GM18498 (cell line): ENCODE data around the gene GOPC.
"Not testable (repeated sequence)": the region's sequence is repeated elsewhere in the genome, so short reads cannot be mapped to it uniquely, and the experiment has no call there.

Experiments
- ATAC-seq: cut with Tn5 transposase; IDR thresholded peaks from one replicate; pipeline ENCODE4 v1.9.1; 2021; ENCODE audit warnings: mild to moderate bottlenecking, moderate library complexity; ENCODE audit not compliant: unreplicated experiment

Gene GOPC

DNA sequence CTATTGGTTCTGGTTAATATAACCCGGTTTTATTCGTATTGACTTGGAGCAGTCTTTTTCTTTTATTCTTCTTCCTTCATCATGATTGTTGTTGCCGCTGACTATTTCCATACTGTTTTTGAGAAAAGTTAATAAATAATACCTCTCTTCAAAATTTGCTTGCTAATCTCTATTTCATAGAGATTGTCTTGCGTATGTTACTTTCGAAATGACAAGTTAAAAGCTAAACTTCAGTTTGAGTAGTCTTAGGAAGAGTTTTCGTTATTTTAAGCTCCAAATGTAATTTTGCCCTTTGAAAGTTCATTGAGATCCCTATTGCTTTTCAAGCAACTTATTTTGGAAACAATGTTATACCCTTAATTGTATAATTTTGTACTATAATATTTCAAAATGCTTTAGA is 83.4 kb downstream of the GOPC start:
- no peak for ATAC-seq

DNA sequence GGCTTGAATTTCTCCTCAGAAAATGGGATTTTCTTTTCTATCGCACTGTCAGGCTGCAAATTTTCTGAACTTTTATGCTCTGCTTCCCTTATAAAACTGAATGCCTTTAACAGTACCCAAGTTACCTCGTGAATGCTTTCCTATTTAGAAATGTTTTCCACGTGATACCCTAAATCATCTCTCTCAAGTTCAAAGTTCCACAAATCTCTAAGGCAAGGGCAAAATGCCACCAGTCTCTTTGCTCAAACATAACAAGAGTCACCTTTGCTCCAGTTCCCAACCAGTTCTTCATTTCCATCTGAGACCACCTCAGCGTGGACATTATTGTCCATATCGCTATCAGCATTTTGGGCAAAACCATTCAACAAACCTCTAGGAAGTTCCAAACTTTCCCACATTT is 84.3 kb downstream of the GOPC start:
- not testable (repeated sequence) for ATAC-seq

DNA sequence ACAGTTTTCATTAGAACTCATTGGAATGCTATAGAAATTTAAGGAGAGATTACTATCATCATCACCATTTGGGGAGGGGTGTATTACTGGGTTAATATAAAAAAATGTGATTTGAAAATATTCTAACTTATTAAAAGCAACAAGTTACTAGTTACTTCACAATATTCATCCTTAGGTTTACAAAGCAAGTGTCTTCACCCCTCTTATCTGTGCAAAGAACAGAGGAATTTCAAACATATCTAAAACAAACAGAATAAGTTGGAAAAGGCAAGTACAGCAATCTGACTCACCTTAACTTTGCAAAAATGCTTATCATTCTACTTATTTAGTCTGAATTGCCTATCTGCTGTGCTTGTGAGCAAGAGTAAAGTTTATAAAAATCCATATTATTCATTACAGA is 87.0 kb downstream of the GOPC start:
- no peak for ATAC-seq

DNA sequence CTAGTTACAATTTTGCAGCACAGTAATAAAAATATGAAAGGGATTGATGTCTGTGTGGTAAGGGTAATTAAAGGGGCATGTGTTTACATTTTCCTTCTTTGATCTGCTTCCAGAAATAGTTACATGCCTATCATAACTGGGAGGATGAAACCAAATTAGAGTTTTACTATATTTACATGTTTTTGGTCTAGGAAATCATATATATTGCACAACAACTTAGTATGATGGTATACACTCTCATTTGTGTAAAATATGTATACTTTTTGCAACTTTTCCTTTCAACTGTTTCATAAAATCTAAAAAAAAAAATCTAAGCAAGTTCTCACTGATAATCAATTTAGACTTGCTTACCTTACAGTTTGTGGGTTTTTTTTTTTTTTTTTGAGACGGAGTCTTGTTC is 87.7 kb downstream of the GOPC start:
- no peak for ATAC-seq

DNA sequence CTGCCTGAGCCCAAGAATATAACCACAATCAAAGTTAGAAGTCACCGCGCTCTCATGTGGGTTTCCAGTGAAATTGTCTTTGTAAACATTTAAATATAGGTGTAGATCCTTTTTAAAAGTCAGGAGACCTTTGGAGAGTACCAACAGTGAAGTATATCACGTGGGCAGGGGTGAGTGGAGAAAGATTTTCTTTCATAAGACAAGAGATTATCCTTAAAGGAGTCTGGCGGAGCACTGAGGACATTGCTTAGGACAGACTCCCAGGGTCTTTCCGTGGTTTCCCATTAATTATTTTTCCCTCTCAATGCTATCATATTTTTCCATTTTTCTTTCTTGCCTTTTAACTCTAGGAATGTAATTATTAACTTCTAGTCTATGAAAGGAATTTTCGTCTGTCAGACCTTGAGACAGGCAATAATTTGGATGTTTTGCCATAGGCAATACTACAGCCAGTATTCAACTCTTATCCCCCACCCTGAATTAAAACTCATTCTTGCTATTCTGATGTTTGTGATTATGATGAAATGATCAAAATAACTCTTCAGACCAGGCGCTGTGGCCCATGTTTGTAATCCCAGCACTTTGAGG is 88.4 kb downstream of the GOPC start:
- no peak for ATAC-seq

DNA sequence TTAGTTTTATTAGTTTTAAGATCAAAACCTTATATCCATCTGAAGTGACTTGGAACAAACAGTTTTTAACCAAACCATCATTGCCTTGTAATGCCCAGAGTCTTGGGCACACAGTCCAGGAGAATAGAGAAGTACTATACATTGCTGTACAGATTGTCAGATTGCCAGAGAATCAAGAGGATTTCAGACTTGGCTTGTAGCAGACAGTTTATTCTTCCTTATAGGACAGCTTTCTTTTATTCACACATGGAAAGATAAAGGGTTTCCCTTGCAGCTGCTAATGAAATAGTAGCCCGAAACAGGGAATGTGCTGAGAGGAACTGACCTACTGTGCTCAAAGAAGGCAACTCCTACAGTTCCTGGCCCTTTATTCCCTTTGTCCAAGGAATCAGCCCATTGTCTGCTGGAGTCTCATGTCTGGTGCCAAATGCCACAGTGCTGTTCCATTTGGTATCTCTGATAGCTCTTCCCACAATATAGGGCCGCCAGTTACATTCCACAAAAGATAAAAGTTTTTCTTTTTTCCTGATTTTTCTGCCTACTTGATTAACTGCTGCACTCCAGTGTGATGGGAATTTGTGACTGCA is 89.2 kb downstream of the GOPC start:
- ATAC-seq: no peak

DNA sequence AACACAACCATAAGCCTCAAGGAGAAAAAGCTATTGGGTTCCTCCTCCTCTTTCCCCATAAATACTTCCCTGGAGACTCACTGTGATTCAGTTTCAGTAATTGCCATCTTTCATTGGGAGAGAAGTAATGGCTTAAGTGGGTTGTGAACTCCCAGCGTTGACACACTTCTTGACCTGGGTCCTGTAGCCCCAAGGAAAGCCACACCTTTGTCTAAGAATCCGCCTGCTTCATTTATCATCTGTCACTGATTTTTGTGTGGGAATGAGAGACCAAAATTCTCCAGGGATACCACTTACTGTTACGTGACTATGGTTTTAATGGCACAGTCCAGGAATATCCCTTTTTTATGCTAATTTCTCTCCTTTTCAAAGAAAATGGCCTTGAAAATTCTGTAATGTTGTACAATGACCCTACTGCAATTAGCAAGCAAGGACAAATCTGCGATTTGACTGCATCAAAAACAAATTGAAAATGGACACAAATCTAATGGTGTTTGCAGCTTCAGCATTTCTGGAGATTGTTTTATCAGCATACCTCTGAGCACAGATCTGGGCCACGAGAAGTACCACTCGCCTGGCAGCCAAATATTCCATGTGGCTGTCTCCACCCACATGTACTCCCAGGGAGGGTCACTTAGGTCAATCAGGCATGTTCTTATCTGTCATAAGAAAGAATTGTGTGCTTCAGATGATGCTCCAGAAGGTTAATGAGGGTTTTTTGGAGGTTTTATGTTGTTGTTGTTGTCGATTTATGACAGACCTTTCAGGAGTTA is 90.1 kb downstream of the GOPC start:
- ATAC-seq: no peak
